Right lobe of liver (tissue), 6 donors: ENCODE measurements around the gene KDM8. TPM values are rescaled to one million over a fixed set of nuclear protein-coding genes. Genes with fewer than 3 reads are reported as not detected.

Experiments used
- ATAC-seq, 4 donors: fragments of 200-7000 bp; cut with Tn5 transposase; one replicate each; pipeline ENCODE4 v1.9.1; 2020; ENCODE audit warnings: mild to moderate bottlenecking in 4 of 4, moderate library complexity in 4 of 4
- DNase-seq, 3 donors: peaks; one replicate each; pipeline ENCODE4 v3.0.0-alpha.2; 2020
- H3K27ac ChIP-seq, 3 donors: fragments of 200-600 bp; one replicate each; pipeline ENCODE4 v1.8.0; 2022
- H3K27me3 ChIP-seq, 2 donors: fragments of 200-600 bp; one replicate each; pipeline ENCODE4 v1.8.0; 2022
- H3K36me3 ChIP-seq, 4 donors: fragments of 200-600 bp; sonication (generic) in 1 of 4; one replicate each; pipeline versions ENCODE4 v1.5.1 to v1.8.0; 2017 to 2022; ENCODE audit warnings: control low read depth in 1 of 4
- H3K4me1 ChIP-seq, 4 donors: fragments of 200-600 bp; sonication (generic) in 1 of 4; one replicate each; pipeline versions ENCODE4 v1.5.1 to v1.8.0; 2017 to 2022; ENCODE audit warnings: control low read depth in 1 of 4
- H3K4me3 ChIP-seq, 3 donors: fragments of 200-600 bp; one replicate each; pipeline ENCODE4 v1.8.0; 2022
- H3K9me3 ChIP-seq, 4 donors: fragments of 200-600 bp; sonication (generic) in 1 of 4; one replicate each; pipeline versions ENCODE4 v1.5.1 to v1.8.0; 2017 to 2022; ENCODE audit warnings: control low read depth in 1 of 4
- POLR2A ChIP-seq: fragments of 450-650 bp; IDR thresholded peaks from one replicate; pipeline ENCODE4 v1.6.1; 2017; ENCODE audit warnings: antibody characterized with exemption, mild to moderate bottlenecking
- WGBS: methylation state at CpG from one replicate; pipeline ENCODE4 v1.1.6; 2018; ENCODE audit warnings: low coverage, low lambda C conversion rate; ENCODE audit not compliant: insufficient coverage; ENCODE audit errors: missing lambda C conversion rate; 5-methylcytosine and 5-hydroxymethylcytosine counted together
- intact Hi-C, 2 donors: fragments of 100-400 bp; cut with DNase I; formaldehyde crosslinking; loops; one replicate each; pipeline versions ENCODE4 v1.11.2 to v1.14.1; 2022
- total RNA-seq, 6 experiments: library from RNA; depleted of rRNA in 2 of 6; stranded (reverse); fragments of >200 nt in 2 of 6; fragmentation: NEBNext Ultra II Directional in 3 of 6; extraction: Animal tissue kit (Norgen Biotek cat#: 25700) in 3 of 6; gene quantifications; one replicate each; pipeline versions ENCODE4 v1.1.0 to v1.2.4, GENCODE V29; 2016 to 2023
- TF ChIP-seq, protein P1 (sequence below), 4 donors: fragments of 200-600 bp in 3 of 4; fragments of 450-650 bp in 1 of 4; IDR thresholded peaks; one replicate each; pipeline versions ENCODE4 v1.5.1 to v1.8.0; 2016 to 2022; ENCODE audit warnings: antibody characterized with exemption in 4 of 4, mild to moderate bottlenecking in 2 of 4
- donor health status: DM: no; HTN: yes; CAD: no.
- donor health status: DM: no; HTN: no; CAD: no.
- donor health status: DM: no; HTN: no; CAD: no.
- donor health status: DM: no; HTN: yes; CAD: no.
- donor health status: DM: no; HTN: yes; CAD: no.

KDM8 gene
- total RNA-seq, 6 experiments from 2014 or later, result 11.2 to 153 (median 66.7) TPM

DNA sequence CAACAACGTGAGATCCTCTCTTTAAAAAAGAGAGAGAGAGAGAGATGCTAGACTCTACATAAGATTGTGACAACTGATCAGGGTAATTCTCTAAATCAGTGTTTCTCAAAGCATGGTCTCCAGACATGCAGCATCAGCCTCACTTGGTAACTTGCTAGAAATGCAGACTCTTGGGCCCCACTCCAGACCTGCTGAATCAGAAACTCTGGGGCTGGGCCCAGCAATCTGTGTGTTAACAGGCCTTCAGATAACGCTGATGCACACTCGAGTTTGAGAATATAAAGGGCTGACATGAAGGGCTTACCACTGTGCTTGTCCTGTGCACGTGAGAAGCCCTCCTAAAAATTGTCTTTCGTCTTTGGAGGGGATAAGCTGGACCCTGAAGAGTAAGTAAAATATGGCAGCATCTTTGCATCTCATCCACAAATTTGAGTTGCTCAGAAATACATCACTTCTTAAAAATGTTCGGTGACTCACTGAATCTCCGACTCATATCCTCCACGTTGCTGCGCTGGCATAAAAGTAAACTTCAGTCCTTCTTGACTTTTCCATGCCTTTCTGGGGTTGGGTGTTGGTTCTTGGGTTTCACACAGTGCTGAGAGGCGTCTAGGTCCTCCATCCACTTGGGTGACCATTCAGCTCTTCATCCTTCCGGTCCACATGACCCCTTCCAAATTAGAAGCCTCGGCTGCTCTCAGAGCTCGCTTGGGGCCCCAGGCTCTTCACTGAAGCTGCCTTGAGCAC is 26.1 kb upstream of the KDM8 start:
- WGBS, result 86% methylated on average over 10 of the region's 13 CpGs
- intact Hi-C loops, result loop anchor here in 1 of 2 donors (10.0 kb wide), 2 partner anchors 48 to 198 kb away; no protein-coding TSS in a partner anchor

DNA sequence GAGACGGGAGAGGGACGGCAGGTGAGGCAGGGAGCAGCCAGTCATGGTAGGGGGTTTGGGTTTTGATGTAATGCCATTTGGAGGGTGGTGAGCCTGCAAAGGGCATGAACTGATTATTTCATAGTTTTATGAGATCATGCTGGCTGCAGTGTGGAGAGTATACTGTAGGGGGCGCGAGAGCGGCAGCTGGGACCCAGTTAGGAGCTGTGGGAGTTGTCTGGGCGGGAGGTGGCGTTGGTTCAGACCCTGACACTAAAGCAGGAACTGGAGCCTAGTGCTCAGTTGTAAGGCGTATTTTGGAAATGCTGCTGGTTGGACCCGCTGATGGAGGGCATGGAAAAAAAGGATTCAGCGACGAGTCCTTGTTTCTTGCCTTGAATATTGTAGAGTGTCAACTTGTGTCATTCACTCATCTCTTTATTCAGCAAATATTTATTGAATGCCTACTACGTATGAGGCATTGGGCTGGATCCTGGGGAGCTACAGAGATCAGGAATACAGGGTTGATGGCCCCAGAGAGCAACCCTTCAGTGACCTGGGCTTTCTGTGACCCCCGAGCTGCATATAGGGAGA is 23.7 kb upstream of the KDM8 start:
- Histone ChIP-seq H3K27ac (peak overlapping the region in 1 of 3 donors; percentile 7), H3K36me3 (no peaks in the 10 kb centered on the region), H3K4me3 (no peak overlapping the region), H3K27me3 (no peaks in the 10 kb centered on the region), H3K9me3 (no peaks in the 10 kb centered on the region), H3K4me1 (peaks cover 0 to 8% (median 2%) of the 10 kb centered on the region in 4 donors)
- TF ChIP-seq POLR2A, result no peak
- TF ChIP-seq, protein P1, sequence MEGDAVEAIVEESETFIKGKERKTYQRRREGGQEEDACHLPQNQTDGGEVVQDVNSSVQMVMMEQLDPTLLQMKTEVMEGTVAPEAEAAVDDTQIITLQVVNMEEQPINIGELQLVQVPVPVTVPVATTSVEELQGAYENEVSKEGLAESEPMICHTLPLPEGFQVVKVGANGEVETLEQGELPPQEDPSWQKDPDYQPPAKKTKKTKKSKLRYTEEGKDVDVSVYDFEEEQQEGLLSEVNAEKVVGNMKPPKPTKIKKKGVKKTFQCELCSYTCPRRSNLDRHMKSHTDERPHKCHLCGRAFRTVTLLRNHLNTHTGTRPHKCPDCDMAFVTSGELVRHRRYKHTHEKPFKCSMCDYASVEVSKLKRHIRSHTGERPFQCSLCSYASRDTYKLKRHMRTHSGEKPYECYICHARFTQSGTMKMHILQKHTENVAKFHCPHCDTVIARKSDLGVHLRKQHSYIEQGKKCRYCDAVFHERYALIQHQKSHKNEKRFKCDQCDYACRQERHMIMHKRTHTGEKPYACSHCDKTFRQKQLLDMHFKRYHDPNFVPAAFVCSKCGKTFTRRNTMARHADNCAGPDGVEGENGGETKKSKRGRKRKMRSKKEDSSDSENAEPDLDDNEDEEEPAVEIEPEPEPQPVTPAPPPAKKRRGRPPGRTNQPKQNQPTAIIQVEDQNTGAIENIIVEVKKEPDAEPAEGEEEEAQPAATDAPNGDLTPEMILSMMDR (IDR thresholded peaks at IDR 0.05), result peak; percentile 95 to 99 (median 98)
- intact Hi-C loops, result loop anchor here in 1 of 2 donors (10.0 kb wide), 2 partner anchors 45 to 195 kb away; no protein-coding TSS in a partner anchor
- ATAC-seq, result peak; percentile 98 to 99 (median 99)
- DNase-seq, result peak; percentile 88 to 91 (median 91)
- 4% methylated on average over 13 of the region's 13 CpGs for whole genome bisulfite sequencing

More for the DNA sequence above, 26.1 kb upstream of the KDM8 start:
- no peak for DNase-seq
- Histone ChIP-seq H3K36me3 (no peaks in the 10 kb centered on the region), H3K27ac (no peak overlapping the region), H3K27me3 (no peaks in the 10 kb centered on the region), H3K9me3 (no peaks in the 10 kb centered on the region), H3K4me1 (peaks cover 0 to 8% (median 2%) of the 10 kb centered on the region in 4 donors), H3K4me3 (no peak overlapping the region)
- TF ChIP-seq, protein P1 (IDR thresholded peaks at IDR 0.05), result no peak
- no peak for TF ChIP-seq POLR2A
- ATAC-seq, result no peak

DNA sequence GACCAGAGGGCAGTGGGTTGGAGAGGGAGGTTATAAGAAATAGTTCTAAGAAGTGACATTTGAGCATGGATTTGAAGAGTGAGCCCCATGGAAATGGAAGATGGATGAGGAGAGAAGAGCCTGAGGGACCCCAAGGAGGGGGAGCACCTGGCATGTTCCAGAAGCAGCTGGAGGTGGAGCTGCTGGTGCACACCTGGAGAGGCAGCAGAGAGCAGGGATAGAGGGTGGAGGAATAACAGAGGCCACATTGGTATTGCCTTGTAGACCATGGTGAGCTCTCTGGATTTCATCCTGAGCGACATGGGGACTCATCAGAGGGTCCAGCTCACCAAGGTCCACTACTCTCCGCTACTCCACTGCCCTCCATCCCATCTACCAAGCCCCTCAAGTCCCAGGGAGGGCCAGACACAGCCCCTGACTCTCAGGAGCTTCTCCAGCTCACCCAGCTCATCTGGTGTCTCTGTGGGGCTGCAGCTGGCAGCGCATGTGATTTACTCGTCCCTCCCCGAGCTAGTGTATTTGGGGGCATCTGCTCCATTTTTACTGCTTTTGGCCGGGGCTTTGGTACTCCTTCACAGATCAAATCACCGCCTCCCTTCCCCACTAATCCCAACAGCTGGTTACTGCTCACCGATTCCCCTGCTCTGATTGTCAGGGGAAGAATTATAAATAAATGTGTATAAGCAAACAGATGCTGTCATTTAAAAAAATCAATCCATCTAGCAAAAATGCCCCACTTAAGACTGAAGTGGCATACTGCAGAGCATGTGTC is 22.1 kb upstream of the KDM8 start:
- H3K36me3 ChIP-seq, result no peaks in the 10 kb centered on the region
- ATAC-seq (peak in 3 of 4 donors; percentile 17 to 43 (median 28)), DNase-seq (no peak)
- 94% methylated on average over 4 of the region's 8 CpGs for WGBS
- intact Hi-C loops, result no loop called here
- H3K27ac ChIP-seq, result no peak overlapping the region
- H3K27me3 ChIP-seq, result no peaks in the 10 kb centered on the region
- no peaks in the 10 kb centered on the region for H3K9me3 ChIP-seq
- H3K4me3 ChIP-seq, result no peak overlapping the region
- peaks cover 0 to 8% (median 2%) of the 10 kb centered on the region in 4 donors for H3K4me1 ChIP-seq
- TF ChIP-seq, protein P1 (IDR thresholded peaks at IDR 0.05), result peak in 3 of 4 donors; percentile 5 to 25 (median 17)
- no peak for TF ChIP-seq POLR2A

DNA sequence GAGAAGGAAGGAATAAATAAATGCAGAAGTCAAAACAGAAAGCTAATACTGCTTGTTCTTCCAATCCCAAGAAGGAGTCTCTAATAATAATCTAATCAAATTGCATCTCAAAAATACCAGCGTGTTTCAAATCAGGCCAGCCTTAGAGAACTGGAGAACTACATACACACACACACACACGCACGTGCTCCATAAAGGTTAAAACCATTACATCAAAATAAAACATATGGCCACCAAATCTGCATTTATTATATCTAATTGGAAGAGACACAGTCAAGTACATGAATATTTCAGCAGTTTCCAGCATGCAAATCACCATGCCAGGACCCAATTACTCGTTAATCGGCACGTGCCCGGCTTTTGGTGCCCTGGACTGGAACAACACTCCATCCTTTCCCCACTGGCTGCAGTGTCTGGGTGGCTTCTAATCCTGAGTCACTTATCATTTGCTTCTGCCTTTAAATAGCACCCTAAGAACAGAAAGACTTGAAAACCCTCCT is 20.4 kb upstream of the KDM8 start:
- intact Hi-C loops, result no loop called here
- no peaks in the 10 kb centered on the region for H3K27me3 ChIP-seq
- ATAC-seq (no peak), DNase-seq (no peak)
- no peaks in the 10 kb centered on the region for H3K36me3 ChIP-seq
- no peak overlapping the region for H3K27ac ChIP-seq
- TF ChIP-seq POLR2A, result no peak
- TF ChIP-seq, protein P1 (IDR thresholded peaks at IDR 0.05), result no peak
- H3K9me3 ChIP-seq, result no peaks in the 10 kb centered on the region
- peaks cover 0 to 8% (median 2%) of the 10 kb centered on the region in 4 donors for H3K4me1 ChIP-seq
- WGBS, result 92% methylated on average over 4 of the region's 7 CpGs
- no peak overlapping the region for H3K4me3 ChIP-seq
